Upper lobe of right lung (tissue), 1 donor: ENCODE data around the gene EPGN. TPM values are rescaled to one million over a fixed set of nuclear protein-coding genes. Genes with fewer than 3 reads are reported as not detected.

Experiments
- ATAC-seq: fragments of 200-7000 bp; cut with Tn5 transposase; one replicate; pipeline ENCODE4 v1.9.1; 2020; ENCODE audit warnings: mild to moderate bottlenecking, moderate library complexity
- DNase-seq: peaks from one replicate; pipeline ENCODE4 v3.0.0-alpha.2; 2020
- H3K27ac ChIP-seq: fragments of 200-600 bp; one replicate; pipeline ENCODE4 v1.8.0; 2022
- H3K27me3 ChIP-seq: fragments of 200-600 bp; one replicate; pipeline ENCODE4 v1.8.0; 2022; ENCODE audit warnings: mild to moderate bottlenecking
- H3K36me3 ChIP-seq: fragments of 200-600 bp; one replicate; pipeline ENCODE4 v1.8.0; 2022
- H3K4me1 ChIP-seq: fragments of 200-600 bp; one replicate; pipeline ENCODE4 v1.8.0; 2022
- H3K4me3 ChIP-seq: fragments of 200-600 bp; one replicate; pipeline ENCODE4 v1.8.0; 2022; ENCODE audit warnings: mild to moderate bottlenecking
- H3K9me3 ChIP-seq: fragments of 200-600 bp; one replicate; pipeline ENCODE4 v1.8.0; 2022
- CTCF ChIP-seq: fragments of 200-600 bp; IDR thresholded peaks from one replicate; pipeline ENCODE4 v1.8.0; 2022; ENCODE audit warnings: antibody characterized with exemption
- intact Hi-C: fragments of 100-400 bp; cut with DNase I; formaldehyde crosslinking; loops from one replicate; pipeline ENCODE4 v1.11.0; 2022
- total RNA-seq: library from RNA; stranded (reverse); fragmentation: NEBNext Ultra II Directional; extraction: Animal tissue kit (Norgen Biotek cat#: 25700); gene quantifications from one replicate; pipeline ENCODE4 v1.2.1, GENCODE V29; 2021
- donor health status: DM: no; HTN: yes; CAD: no; lungs with severe emphysema.

Gene EPGN
- total RNA-seq, 1 donor from 2014 or later: 2.8 TPM

GRCh38 chr4:74284053-74284452, 24.2 kb upstream of the EPGN start:
- no peaks in the 10 kb centered on the region for H3K4me1 ChIP-seq
- no peak overlapping the region for H3K27ac ChIP-seq
- no peak for TF ChIP-seq CTCF
- H3K4me3 ChIP-seq: no peak overlapping the region
- H3K27me3 ChIP-seq: no peaks in the 10 kb centered on the region
- no peaks in the 10 kb centered on the region for H3K36me3 ChIP-seq
- ATAC-seq (no peak), DNase-seq (no peak)
- H3K9me3 ChIP-seq: no peaks in the 10 kb centered on the region
- intact Hi-C loops: no loop called here

GRCh38 chr4:74287164-74287563, 21.1 kb upstream of the EPGN start:
- Histone ChIP-seq H3K9me3 (no peaks in the 10 kb centered on the region), H3K4me3 (no peak overlapping the region), H3K36me3 (no peaks in the 10 kb centered on the region), H3K27me3 (no peaks in the 10 kb centered on the region), H3K27ac (no peak overlapping the region), H3K4me1 (no peaks in the 10 kb centered on the region)
- ATAC-seq (no peak), DNase-seq (no peak)
- intact Hi-C loops: no loop called here
- no peak for TF ChIP-seq CTCF

- no peaks in the 10 kb centered on the region for H3K27me3 ChIP-seq
- H3K4me1 ChIP-seq: no peaks in the 10 kb centered on the region
- DNase-seq: no peak
- no peak for ATAC-seq
- no peaks in the 10 kb centered on the region for H3K36me3 ChIP-seq
- intact Hi-C loops: no loop called here
- H3K27ac ChIP-seq: no peak overlapping the region
- H3K4me3 ChIP-seq: no peak overlapping the region
- H3K9me3 ChIP-seq: no peaks in the 10 kb centered on the region
- TF ChIP-seq CTCF: no peak
Observed at GRCh38 chr4:74287791-74288190, 20.5 kb upstream of the EPGN start.

- no peak for TF ChIP-seq CTCF
- H3K4me3 ChIP-seq: no peak overlapping the region
- intact Hi-C loops: no loop called here
- no peak overlapping the region for H3K27ac ChIP-seq
- H3K4me1 ChIP-seq: no peaks in the 10 kb centered on the region
- no peak for DNase-seq
- no peaks in the 10 kb centered on the region for H3K36me3 ChIP-seq
- H3K27me3 ChIP-seq: no peaks in the 10 kb centered on the region
- no peaks in the 10 kb centered on the region for H3K9me3 ChIP-seq
- ATAC-seq: no peak
Observed at GRCh38 chr4:74291471-74291870, 16.8 kb upstream of the EPGN start.

GRCh38 chr4:74292111-74292870, 16.0 kb upstream of the EPGN start:
- no peaks in the 10 kb centered on the region for H3K4me1 ChIP-seq
- ATAC-seq (no peak), DNase-seq (no peak)
- no peak overlapping the region for H3K27ac ChIP-seq
- H3K4me3 ChIP-seq: no peak overlapping the region
- H3K9me3 ChIP-seq: no peaks in the 10 kb centered on the region
- no peaks in the 10 kb centered on the region for H3K27me3 ChIP-seq
- no peaks in the 10 kb centered on the region for H3K36me3 ChIP-seq
- TF ChIP-seq CTCF: no peak
- intact Hi-C loops: no loop called here

- ATAC-seq (no peak), DNase-seq (no peak)
- no peak for TF ChIP-seq CTCF
- H3K27me3 ChIP-seq: no peaks in the 10 kb centered on the region
- intact Hi-C loops: no loop called here
- H3K9me3 ChIP-seq: no peaks in the 10 kb centered on the region
- H3K36me3 ChIP-seq: no peaks in the 10 kb centered on the region
- no peak overlapping the region for H3K4me3 ChIP-seq
- H3K4me1 ChIP-seq: no peaks in the 10 kb centered on the region
- no peak overlapping the region for H3K27ac ChIP-seq
Observed at GRCh38 chr4:74293558-74293957, 14.7 kb upstream of the EPGN start.
